ES-I3 (cell line): ENCODE data around the gene VCP.

Experiments used
- H3K36me3 ChIP-seq: 2 replicates; pipeline ENCODE4 v1.6.1; 2013; ENCODE audit warnings: mild to moderate bottlenecking, low read length, control low read depth, moderate library complexity; ENCODE audit not compliant: insufficient read depth
- H3K4me1 ChIP-seq: 2 replicates; pipeline ENCODE4 v1.6.1; 2013; ENCODE audit warnings: mild to moderate bottlenecking, control low read depth, low read length; ENCODE audit not compliant: insufficient read depth
- H3K9ac ChIP-seq: 2 replicates; pipeline ENCODE4 v1.6.1; 2013; ENCODE audit warnings: low read depth, mild to moderate bottlenecking, low read length, moderate library complexity
- H3K9me3 ChIP-seq: 2 replicates; pipeline ENCODE4 v1.6.1; 2013; ENCODE audit warnings: mild to moderate bottlenecking, low read length, moderate library complexity; ENCODE audit not compliant: control insufficient read depth, insufficient read depth

Gene VCP

DNA sequence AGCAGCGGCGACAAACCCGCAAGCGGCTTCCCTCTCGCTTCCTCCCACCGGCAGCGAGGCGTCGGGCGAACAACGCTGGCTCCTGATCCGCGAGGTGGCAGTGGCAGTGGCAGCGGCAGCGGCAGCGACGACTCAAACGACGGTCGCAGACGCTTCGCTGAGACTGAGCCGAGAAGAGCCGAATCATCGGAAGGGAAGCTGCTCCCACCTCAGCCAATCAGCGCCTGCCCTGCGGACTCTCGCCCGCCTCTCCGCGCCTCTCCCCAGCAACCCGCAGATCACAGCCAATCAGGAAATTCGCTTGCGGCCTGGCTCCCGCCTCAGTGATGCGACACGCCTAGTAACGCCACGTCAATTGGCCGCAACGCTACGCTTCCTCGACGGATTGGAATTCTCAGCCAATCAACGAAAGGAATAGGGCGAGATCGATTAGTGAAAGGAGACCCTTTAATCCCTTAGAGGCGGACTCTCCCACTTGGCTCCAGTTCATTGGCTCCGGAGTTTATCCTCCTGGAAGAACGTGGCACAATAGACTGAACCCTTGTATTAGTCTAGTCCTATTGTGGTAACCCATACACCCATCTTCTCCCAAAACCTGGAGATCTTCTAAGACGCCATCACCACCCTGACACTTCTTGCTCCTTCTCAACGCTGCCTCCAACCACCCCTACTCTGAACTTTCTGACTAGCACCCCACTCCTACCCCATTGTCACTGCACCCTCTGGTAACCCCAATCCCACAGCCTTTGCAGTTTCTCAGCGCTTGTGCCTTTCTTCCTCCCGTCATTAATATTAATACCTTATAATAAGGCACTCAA lies at the start of gene VCP:
Gene VCP (minus strand): TSS at position 165 of the 818 bp plus-strand sequence. CDS start 272 bp downstream, outside the sequence.
- peaks cover 10% of the 10 kb centered on the region; the same call in 1 of the 2 replicates for H3K4me1 ChIP-seq

DNA sequence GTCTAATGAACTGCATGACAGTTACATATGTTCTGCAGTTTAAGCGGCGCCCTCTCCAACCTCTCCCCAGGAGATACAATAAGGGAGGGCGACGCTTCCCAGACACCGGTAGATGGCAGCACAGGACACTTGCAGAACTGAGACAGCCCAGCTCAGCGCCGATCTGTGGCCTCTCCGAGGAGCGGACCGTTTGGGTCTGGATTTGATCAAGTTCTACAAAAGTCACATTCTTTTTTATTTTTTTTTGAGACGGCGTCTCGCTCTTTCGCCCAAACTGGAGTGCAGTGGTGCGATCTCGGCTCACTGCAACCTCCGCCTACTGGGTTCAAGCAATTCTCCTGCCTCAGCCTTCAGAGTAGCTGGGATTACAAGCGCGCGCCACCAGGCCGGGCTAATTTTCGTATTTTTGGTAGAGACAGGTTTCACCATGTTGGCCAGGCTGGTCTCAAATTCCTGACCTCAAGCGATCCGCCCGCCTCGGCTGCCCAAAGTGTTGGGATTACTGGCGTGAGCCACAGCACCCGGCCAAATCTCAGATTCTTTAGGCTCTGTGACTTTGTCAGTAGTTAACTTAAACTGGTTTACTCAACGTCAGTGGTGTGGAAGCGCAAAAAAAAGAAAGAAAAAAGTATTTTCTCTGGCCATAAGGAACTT lies 44.6 kb upstream of the VCP start:
- H3K9me3 ChIP-seq: no peaks in the 10 kb centered on the region
- H3K9ac ChIP-seq: peak overlapping the region; percentile 83
- no peaks in the 10 kb centered on the region for H3K36me3 ChIP-seq
- H3K4me1 ChIP-seq: peaks cover 8% of the 10 kb centered on the region

More for the DNA sequence above, at the start of gene VCP:
- H3K9me3 ChIP-seq: no peaks in the 10 kb centered on the region
- H3K9ac ChIP-seq: peak within 1 kb of the TSS; percentile 99
- H3K36me3 ChIP-seq: peaks cover 22% of the 10 kb centered on the region

DNA sequence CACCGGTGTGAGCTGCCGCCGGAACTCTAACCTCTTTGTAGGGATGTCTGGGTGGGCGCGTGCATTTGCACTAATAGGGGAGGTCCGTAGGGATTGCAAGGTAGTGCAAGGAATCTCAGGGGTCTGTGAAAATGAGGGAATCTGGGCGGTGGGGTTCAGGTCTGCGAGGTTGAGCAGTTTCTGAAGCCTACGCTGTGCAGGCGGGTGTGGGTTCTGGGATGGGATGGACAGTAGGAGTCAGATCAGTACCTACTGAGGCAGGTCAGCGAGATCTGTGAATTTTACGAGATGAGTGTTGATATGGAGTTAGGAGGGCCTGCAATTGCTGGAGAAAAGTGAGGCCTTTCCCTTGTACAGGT lies 44.1 kb upstream of the VCP start:
- Histone ChIP-seq H3K36me3 (no peaks in the 10 kb centered on the region), H3K9ac (peak overlapping the region; percentile 83; the same call in 1 of the 2 replicates), H3K4me1 (peaks cover 9% of the 10 kb centered on the region), H3K9me3 (no peaks in the 10 kb centered on the region)

GRCh38 chr9:35115680-35116538 lies 43.5 kb upstream of the VCP start, which contains the start of gene ATOSB:
TSS of gene ATOSB (minus strand) at chr9:35115862. CDS start at chr9:35108274, 7,588 bp downstream.
- H3K9me3 ChIP-seq: no peaks in the 10 kb centered on the region
- peak within 1 kb of the TSS; percentile 83; the same call in 1 of the 2 replicates for H3K9ac ChIP-seq
- no peaks in the 10 kb centered on the region for H3K36me3 ChIP-seq
- H3K4me1 ChIP-seq: peaks cover 9% of the 10 kb centered on the region

GRCh38 chr9:35114840-35115628 lies 42.6 kb upstream of the VCP start:
- peaks cover 9% of the 10 kb centered on the region for H3K4me1 ChIP-seq

GRCh38 chr9:35114113-35114839 lies 41.9 kb upstream of the VCP start:
- no peaks in the 10 kb centered on the region for H3K9me3 ChIP-seq
- no peaks in the 10 kb centered on the region for H3K36me3 ChIP-seq
- H3K4me1 ChIP-seq: peaks cover 9% of the 10 kb centered on the region
- peak overlapping the region; percentile 73; the same call in 1 of the 2 replicates for H3K9ac ChIP-seq

More at GRCh38 chr9:35114840-35115628, 42.6 kb upstream of the VCP start:
- Histone ChIP-seq H3K9me3 (no peaks in the 10 kb centered on the region), H3K36me3 (no peaks in the 10 kb centered on the region), H3K9ac (peak overlapping the region; percentile 73; the same call in 1 of the 2 replicates)

GRCh38 chr9:35112257-35113020 lies 40.0 kb upstream of the VCP start:
- H3K4me1 ChIP-seq: peaks cover 9% of the 10 kb centered on the region
- H3K9me3 ChIP-seq: no peaks in the 10 kb centered on the region
- H3K36me3 ChIP-seq: no peaks in the 10 kb centered on the region
- H3K9ac ChIP-seq: no peak overlapping the region

DNA sequence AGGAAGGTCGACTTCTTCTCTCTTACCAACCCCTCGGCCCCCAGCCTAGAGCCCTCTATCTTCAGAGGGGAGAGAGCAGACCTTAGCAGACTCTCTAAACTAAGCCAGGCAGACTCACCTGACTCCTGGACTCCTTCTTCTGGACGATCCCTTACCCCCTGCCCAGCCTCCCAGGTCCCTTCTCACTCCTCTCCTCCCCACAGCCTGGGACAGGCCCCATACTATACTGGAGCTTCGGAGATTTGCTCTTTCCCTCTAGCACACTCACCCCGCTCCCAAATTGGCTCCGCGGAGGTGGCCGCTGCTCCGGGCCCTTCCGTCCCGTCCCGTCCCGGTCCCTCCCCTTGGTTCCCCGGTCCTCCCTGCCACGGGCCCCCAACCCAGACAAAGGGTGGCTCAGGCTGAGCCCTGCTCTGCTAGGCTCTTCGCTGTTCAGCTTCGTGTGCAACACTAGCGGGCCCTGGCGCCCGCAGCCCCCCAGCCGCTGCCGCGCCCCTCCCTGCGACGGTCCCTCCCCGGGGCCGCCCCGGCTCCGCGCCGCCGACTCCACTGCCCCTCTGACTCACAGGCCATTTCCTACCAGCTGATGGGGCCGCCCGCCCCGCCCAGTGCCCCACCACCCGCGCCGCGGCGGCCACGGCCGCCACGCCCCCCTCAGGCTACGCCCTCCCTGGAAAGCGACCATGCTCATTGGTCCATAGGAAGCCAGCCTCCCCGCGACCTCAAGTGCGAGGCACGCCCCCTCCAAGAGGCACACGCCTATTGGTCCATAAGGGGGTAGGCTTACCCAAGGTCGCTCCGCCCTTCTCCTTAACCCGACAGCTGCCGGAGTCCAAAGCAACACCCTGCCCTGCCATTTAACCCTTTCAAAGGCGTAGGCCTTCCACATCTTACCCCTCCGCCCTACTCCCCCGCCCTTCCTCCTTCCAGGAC lies 38.8 kb upstream of the VCP start:
- H3K36me3 ChIP-seq: no peaks in the 10 kb centered on the region
- H3K4me1 ChIP-seq: peaks cover 9% of the 10 kb centered on the region
- H3K9ac ChIP-seq: peak overlapping the region; percentile 73
- H3K9me3 ChIP-seq: no peaks in the 10 kb centered on the region

DNA sequence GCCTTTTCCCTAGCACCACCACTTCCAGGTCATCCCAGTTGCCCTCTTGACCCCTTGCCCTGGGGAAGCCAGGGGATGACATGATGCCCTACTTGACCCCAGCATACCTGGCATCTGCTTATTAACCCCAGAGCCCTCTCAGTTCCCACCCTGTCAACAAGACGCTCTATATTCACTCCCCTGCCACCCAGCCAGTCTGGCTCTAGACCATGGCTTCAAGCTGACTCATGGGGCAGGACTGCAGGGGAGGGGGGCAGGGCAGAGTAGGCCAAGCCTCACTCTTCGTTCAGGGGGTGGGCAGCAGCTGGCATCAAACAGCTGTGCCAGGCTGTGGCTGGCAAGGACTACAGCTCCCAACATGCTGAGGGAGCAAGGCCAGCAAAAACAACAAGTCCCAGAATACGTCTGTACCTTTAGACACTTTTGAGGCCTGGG lies 37.9 kb upstream of the VCP start:
- H3K4me1 ChIP-seq: peaks cover 9% of the 10 kb centered on the region
- no peaks in the 10 kb centered on the region for H3K9me3 ChIP-seq
- peak overlapping the region; percentile 73 for H3K9ac ChIP-seq
- H3K36me3 ChIP-seq: no peaks in the 10 kb centered on the region

GRCh38 chr9:35108946-35109575 lies 36.6 kb upstream of the VCP start:
- H3K4me1 ChIP-seq: peaks cover 5% of the 10 kb centered on the region
- no peak overlapping the region for H3K9ac ChIP-seq
- no peaks in the 10 kb centered on the region for H3K9me3 ChIP-seq
- no peaks in the 10 kb centered on the region for H3K36me3 ChIP-seq

- no peaks in the 10 kb centered on the region for H3K9me3 ChIP-seq
- H3K9ac ChIP-seq: no peak overlapping the region
- peaks cover 10% of the 10 kb centered on the region for H3K4me1 ChIP-seq
- no peaks in the 10 kb centered on the region for H3K36me3 ChIP-seq
Measured at GRCh38 chr9:35108461-35108860, 36.0 kb upstream of the VCP start.
